Neural progenitor cell (in vitro differentiated cells): ENCODE data around the gene HPSE2.

Experiments used
- EZH2 ChIP-seq: fragments of 200-600 bp; sonication (generic); IDR thresholded peaks from 2 replicates; pipeline ENCODE4 v1.6.1; 2017; ENCODE audit warnings: antibody characterized with exemption, mild to moderate bottlenecking, moderate library complexity
- TF ChIP-seq, protein P1 (sequence below): fragments of 200-600 bp; sonication (generic); IDR thresholded peaks from 2 replicates; pipeline ENCODE4 v1.5.1; 2017; ENCODE audit warnings: antibody characterized with exemption, mild to moderate bottlenecking

DNA sequence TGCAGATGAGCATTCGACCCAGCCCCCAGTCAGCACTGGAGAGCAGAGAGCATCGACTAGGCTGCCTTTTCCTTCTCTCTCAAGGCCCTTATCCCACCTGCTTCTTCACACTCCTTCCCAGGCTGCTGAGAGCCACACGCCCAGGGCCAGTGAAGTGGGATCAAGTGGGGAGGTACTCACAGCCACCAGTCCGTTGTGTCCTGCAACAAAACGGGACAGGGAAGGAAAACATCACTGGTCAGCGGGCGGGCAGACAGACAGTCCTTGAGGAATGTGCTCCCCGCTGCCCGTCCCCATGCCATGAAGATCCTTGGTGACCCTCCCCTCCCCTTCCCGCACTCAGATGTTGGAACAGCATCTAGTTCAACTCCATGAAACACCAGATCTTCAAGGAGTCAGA is 824.9 kb downstream of the HPSE2 start:
- TF ChIP-seq, protein P1, sequence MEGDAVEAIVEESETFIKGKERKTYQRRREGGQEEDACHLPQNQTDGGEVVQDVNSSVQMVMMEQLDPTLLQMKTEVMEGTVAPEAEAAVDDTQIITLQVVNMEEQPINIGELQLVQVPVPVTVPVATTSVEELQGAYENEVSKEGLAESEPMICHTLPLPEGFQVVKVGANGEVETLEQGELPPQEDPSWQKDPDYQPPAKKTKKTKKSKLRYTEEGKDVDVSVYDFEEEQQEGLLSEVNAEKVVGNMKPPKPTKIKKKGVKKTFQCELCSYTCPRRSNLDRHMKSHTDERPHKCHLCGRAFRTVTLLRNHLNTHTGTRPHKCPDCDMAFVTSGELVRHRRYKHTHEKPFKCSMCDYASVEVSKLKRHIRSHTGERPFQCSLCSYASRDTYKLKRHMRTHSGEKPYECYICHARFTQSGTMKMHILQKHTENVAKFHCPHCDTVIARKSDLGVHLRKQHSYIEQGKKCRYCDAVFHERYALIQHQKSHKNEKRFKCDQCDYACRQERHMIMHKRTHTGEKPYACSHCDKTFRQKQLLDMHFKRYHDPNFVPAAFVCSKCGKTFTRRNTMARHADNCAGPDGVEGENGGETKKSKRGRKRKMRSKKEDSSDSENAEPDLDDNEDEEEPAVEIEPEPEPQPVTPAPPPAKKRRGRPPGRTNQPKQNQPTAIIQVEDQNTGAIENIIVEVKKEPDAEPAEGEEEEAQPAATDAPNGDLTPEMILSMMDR: no peak
- TF ChIP-seq EZH2: no peak
